ENCODE results near the gene TRPC1. TPM values are rescaled to one million over a fixed set of nuclear protein-coding genes. Genes with fewer than 3 reads are reported as not detected.

The TRPC1 gene
- total RNA-seq: 1.7 and 2.7 TPM in 2 replicates

GRCh38 chr3:142723968-142724681 lies at the start of gene TRPC1:
Gene TRPC1 (plus strand): TSS chr3:142724034. CDS start chr3:142724560, 526 bp downstream.

Other genes starting within 250 kb of the TRPC1 start
- 23.9 and 29.7 TPM in 2 replicates for gene ATR, start 145.3 kb upstream of the TRPC1 start, total RNA-seq
- 0.13 and 1.2 TPM in 2 replicates for gene PLS1, start 127.6 kb upstream of the TRPC1 start, total RNA-seq
- gene PCOLCE2, start 165.0 kb downstream of the TRPC1 start, total RNA-seq: not detected in 2 replicates
- gene PAQR9, start 239.6 kb downstream of the TRPC1 start, total RNA-seq: not detected in 2 replicates